GM19397 (cell line): ENCODE results near the gene CWC22.
A peak's percentile ranks its signal among the peaks of the same experiment; 100 is the strongest.
"Not testable (repeated sequence)": the region's sequence is repeated elsewhere in the genome, so short reads cannot be mapped to it uniquely, and the experiment has no call there.

Experiments used
- ATAC-seq: cut with Tn5 transposase; IDR thresholded peaks from one replicate; pipeline ENCODE4 v1.9.1; 2021; ENCODE audit warnings: mild to moderate bottlenecking, moderate library complexity; ENCODE audit not compliant: unreplicated experiment

CWC22 gene

DNA sequence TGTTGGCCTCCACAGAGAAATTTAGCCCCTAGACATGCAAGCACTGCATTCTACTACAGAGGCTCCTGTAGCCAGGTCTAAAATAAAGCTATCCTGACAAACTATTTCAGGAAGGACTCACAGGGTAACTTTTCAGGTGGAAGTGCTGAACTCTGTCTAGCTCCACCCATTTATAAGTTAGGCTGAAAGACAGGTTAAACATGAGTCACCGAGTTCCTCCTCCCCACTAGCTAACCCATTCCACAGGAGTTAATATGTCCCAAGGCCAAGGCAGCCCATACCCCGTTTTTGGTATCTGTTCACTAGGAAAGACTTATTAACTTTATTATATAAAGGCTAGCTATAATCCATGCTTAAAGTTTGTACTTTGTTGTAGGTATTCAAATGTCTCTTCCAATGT is 3.5 kb downstream of the CWC22 start:
- no peak for ATAC-seq

DNA sequence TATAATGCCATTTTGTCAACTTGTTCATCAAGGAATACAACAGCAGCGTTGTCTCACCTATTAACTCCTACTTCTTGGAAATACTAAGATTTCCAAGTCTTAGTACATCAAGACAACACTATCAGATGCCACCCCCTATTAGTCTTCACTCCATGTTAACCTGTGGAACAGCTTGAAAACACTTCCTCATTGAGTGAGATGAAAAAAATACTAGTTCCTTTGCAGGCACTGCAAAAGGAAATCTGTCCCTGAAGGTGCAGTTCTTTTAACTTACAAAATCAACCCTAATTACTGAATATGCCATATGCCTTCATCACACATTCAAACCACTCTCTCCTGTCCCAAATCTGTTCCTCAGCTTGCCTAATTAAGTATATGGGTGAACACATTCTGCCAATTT is 4.0 kb downstream of the CWC22 start:
- no peak for ATAC-seq

DNA sequence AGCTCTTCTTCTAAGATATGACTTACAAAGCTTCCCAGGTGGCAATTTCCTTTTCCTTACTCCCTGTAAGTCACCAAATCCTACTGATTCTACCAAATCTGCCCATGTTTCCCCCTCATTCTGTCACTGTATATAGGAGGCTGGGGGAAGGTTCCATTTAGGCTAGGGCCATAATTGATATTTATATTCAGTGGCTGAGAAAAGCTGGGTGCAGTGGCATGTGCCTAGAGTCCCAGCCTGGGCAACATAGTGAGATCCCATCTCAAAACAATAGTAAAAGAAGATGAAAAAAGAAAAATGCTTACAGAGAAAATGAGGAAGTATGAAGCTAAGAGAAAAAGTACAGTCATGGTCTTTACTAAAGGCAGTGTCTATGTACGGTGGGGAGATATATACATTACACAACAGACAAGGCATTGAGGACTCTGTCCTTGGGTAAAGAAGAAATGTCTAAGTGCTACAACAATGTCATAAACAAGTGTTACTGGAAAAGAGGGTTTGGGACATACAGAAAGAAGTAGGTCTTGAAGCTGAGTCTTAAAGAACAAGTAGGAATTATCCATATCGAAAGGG is 4.8 kb downstream of the CWC22 start:
- no peak for ATAC-seq

DNA sequence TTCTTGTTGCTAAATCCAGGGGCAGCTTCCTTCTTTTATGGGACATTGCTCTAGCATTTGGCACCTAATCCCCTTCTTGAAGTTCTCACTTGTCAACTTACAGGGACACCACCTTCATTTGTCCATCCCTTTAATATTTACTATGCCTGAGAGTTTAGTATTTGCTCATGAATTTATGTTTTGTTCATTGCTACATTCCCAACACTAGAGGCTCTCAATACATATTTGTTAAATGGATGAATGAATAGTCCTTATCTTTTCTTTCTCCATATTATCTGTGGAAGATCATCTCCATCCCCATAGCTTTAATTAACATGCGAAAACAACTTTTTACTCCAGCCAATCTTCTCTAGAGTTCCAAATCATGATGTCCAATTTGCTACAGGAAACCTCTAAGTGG is 5.4 kb downstream of the CWC22 start:
- no peak for ATAC-seq

DNA sequence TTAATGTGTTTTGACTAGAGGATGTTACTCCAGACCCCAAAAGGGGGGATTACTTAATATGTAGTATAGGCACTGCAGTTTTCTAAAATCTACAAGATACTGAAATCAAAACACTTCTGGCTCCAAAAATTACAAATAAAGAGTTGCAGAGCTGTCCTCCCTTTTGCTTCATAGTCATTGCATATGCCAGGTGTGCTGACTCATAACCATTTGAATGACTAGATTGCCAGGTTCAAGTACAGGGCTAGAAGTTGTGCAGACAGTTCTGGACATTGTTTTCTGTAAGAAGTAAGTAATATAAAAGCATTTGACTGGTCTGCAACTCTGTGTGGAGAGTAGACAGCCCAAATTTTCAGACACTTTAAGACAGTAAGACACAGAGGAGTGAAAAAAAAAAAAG is 6.7 kb downstream of the CWC22 start:
- no peak for ATAC-seq

DNA sequence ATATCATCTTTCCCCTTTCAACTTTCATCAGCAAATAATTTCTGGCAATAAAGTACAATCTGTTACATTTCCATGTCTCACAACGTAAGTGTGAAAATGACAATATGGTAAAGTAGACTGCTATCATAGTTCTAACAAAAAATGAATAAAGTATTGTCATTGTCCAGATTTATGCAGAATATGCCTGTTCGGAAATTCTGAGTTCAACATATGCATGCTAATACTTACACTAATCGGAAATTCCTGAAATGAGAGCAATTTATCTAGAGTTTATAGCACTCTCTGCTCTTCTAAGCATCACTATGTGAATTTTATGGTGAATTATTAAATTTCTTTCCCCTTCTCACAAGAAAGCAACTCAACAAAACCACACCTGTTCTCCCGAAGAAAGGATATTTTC is 8.1 kb downstream of the CWC22 start:
- no peak for ATAC-seq

DNA sequence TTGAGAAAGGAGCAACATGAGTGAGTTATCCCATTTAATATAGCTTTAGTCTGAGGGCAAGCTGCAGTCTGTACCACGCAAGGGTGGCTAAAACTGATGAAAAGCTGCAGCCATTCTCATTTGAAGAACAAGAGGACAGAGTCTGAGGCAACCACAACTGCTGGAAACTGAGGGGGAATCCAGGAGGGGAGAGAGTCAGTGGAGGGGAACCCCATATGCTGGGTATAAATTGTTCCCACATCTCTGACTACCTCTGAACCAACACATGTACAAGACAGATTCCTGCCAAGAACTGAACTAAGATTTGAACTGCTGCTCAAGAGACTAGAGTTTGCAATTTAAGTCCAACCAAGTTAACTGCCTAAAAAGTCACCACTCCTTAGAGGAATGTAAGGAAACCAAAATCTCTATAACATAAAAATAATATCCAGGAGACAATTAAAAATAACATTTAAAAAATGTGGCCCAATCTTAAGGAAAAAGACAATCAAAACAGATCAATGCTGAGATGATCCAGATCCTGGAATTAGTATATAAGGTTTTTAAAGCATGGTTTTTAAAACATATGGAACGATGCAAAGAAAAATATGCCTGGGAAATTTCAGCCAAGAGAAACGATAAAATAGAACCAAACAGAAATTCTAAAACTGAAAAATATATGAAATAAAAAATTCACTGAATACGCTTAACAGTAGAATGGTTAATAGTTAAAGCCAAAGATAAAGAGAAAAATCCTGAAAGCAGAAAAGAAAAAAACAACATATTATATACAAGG is 11.2 kb downstream of the CWC22 start:
- no peak for ATAC-seq

DNA sequence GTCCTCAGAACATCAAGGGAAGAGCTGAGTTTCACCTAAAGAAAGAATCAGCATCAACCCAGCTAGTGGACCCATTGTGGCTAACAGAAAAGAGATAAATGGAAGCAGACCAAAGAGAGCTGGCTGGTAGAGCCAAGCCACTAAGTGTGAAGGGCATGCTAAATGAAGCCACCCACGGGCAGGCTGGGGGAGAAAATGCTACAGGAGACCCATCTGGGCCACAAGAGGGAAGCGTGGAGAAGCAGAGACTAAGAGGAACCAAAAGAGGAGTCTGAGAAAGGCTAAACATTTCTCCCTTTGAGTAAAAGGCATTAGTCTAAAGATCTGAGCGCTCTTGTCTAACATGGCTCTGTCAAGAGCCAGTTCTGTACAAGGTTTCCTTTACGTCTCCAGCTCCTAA is 15.8 kb downstream of the CWC22 start:
- no peak for ATAC-seq

DNA sequence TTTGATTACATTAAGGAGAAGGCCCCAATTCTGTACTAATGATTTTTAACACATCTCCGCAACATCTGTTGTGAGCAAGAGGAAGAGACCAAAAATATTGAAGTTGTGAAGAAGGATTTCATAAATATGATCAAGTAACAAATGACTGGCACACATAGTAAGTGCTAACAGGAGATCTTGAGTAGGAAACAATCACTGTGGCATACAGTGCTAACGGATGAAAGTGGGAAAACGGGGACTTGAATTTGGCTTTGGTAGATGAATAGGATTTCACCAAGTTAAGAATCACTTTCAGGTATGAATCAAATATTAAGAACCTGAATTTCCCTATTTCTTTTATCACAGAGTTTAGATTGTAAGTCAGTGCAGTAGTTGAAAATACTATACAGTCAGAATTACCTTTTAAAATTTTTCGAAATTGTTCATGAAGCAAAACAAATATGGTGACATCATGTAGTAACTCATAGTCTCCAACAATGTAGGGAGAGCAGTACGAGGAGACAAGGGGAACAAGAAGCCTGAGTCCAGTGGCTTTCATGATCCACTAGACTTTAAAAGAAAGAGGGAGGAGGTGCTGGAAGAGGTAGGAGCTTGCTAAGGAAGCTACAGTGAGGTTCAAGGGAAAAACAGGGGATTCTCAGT is 16.3 kb downstream of the CWC22 start:
- no peak for ATAC-seq

DNA sequence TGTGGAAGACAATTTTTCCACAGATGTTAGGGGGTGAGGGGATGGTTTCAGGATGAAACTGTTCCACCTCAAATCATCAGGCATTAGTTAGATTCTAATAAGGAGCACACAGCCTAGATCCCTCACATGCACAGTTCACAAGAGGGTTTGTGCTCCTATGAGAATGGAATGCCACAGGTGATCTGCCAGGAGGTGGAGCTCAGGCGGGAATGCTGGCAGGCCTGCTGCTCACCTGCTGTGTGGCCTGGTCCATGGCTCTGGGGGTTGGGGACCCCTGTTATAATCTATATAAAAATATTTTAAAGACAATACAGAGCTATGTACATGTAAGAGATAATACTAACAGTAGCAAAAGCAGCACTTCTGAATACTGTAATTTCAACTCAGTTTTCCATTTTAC is 19.2 kb downstream of the CWC22 start:
- ATAC-seq, result no peak

DNA sequence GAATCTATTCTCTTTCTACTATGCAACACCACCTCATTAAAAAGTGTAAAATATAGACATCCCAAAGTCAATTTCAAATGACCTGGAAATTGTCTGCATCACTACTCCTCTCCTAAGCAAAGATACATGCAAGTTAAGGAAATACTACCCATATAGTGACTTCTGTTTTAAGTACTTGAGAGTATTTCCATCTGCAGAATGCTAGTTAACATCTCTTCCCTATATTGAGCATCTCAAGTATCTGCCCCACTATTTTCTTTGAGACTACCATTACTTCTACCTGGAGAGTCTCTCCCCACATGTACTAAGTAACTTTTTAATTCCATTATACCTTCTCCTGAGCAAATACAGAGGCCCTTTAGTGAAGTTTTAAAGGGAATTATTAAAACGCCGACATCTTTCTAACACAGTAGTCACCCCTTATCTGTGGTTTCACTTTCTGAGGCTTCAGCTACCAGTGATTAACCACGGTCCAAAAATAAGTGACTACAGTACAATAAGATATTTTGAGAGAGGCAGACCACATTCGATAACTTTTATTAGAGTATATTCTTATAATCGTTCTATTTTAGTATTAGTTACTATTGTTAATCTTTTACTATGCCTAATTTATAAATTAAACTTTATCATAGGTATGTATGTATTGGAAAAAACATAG is 21.8 kb downstream of the CWC22 start:
- ATAC-seq, result peak; percentile 90

DNA sequence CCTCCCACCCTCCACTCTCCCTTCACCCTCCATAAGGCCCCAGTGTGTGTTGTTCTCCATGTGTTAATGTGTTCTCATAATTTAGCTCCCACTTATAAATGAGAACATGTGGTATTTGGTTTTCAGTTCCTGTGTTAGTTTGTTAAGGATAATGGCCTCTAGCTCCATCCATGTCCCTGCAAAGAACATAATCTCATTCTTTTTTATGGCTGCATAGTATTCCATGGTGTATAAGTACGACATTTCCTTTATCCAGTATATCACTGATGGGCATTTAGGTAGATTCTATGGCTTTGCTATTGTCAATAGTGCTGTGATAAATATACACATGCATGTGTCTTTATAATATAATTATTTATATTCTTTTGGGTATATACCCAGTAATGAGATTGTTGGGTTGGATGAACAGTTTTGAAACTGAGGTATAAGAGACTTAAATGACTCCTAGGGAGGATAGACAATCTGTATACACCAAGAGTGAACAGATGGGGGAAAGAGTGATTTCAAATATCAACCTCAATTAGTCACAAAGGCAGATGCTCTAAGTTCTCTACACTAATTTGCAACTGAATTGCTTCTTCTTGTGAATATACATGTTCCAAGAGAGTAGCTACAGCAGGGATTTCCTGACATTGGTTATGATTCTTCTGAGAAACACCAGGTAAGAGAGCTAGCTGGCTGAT is 23.7 kb downstream of the CWC22 start:
- no peak for ATAC-seq

DNA sequence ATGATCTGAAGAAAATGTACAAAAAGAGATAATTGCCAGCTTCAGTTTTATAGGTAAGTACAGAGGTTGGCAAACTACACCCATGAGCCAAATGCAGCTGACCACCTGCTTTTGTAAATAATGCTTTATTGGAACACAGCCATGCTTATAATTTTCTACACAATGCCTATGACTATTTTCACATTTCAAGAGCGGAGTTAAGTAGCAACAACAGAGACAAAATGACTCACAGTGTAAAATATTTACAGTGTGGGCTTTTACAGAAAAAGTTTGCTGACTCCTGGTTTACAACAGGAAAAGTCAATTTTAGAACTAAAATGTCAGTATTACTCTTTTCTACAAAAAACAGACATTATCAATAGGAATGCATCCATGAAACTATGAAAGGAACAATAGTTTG is 26.0 kb downstream of the CWC22 start:
- no peak for ATAC-seq

DNA sequence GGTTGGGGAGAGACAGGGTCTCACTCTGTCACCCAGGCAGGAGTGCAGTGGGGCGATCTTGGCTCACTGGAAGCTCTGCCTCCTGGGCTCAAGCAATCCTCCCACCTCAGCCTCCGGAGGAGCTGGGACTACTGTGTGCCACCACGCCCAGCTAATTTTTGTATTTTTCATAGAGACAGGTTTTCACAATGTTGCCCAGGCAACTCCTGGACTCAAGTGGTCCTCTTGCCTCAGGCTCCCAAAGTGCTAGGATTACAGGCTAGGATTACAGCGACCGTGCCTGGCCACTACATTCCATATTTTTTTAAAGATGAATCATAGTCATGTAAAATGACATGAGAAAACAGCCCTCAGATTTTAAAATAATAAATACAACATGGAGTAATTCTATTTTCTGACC is 32.3 kb downstream of the CWC22 start:
- no peak for ATAC-seq

DNA sequence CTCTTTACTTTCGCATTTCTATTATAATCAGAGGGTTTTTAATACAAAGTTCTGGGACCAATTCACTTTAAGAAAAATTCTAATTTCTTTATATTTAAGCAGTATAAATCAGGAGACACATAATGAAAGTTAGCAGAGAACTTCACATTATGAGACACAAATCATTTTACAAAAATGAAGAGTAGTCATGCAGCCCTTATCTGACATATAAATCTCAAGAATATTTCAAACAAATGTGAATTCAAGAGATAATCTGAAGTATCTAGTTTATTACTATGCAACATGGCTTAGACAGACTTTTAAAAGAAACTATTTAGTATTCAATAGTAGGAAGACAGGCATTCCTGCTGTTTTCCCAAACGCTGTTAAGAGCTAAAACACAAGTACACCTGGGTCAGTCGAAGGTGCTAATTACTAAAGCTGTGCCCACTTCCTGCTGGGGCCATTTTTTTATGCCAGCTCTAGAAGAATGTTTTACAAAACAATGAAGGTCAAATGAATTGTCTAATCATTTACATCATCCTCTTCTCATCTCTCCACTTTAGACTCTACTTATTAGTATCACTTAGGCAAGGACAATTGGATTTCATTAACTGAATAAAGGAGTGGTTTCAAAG is 40.2 kb downstream of the CWC22 start:
- ATAC-seq, result no peak

DNA sequence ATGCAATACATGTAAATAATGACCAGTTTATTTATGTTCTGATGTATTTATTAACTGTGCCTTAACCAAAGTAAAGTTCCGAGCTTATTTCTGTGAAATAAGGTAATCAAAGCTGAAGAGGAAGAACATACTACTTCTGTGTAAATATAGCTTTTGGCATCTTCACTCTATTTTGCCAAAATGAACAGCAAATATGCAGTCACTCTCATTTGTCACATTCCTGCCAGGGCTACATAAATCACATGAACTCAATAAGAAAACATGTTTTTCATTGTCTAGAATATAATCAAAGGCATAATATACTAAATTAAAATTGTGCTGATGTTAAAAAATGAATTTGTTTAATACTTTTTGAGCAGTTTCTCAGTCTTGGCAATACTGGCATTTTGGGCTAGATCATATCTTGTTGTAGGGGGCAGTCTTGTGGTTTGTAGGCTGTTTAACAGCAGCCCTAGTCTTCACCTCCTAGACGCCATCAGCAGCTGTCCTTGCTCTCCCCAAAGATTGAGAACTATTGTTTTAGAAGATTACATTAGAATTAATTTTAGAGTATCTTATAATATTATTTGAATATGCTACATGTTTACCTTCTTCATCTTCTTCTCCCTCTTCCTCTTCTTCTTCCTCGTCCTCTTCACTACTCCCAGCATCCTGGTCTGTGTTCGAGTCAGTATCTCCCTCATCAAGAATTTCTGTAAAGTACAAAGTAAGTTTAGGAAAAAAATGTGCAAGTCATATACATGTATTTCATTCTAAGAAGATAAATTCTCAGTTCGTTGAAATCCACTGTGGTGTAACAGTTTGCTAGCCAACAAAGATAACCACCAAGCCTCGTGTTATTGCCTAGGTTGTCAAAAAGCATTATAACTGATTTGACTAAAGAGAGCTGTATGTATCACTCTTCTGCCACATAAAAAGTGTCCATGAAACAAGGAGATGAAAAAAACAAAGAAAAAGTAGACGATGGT is 41.5 kb downstream of the CWC22 start:
- ATAC-seq, result no peak

DNA sequence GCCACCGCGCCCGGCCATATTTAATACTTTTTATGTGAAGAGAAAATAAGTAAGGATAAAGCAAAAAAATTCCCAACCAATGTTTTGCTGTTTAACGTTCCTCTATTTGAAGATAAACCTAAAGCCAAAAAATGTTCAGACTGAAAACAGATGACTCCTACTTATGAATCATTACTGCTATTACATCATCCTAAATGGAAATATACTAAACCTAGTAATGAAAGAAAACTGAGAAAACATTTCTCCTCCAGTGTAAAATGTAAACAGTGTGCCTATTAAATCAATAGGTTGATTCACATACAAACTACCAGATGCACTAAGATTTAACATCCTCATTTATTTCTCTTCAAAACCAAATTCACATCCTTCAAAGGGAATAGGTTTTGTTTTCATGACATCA is 43.5 kb downstream of the CWC22 start:
- ATAC-seq, result no peak

DNA sequence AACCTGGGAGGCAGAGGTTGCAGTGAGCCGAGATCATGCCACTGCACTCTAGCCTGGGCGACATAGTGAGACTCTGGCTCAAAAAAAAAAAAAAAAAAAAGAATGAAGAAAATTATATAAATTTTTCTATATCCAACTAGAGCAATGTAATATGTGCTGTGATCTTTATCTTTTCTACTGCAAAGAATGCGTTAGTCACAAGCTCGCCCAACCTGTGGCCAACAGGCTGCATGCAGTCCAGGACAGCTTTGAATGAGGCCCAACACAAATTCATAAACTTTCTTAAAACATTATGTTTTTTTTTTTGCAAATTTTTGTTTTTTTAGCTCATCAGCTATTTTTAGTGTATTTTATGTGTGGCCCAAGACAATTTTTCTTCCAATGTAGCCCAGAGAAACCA is 48.8 kb downstream of the CWC22 start:
- not testable (repeated sequence) for ATAC-seq

DNA sequence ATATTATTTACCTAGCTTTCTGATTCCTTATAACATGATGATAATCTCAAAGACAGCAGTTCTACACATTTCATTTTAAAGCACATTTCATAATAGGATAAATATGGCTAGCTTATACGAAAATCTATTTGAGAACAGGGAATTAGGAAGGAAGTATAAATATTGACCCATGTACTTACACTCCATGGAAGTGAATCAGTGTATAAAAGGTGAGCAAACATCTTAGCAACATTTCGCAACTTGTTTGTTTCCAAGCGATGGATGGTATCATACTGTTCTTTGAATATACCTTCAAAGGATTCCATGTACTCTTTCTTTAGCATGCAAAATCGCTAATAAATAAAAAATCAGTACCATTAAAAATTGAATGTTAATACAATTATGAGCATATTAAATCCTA is 53.1 kb downstream of the CWC22 start:
- no peak for ATAC-seq

DNA sequence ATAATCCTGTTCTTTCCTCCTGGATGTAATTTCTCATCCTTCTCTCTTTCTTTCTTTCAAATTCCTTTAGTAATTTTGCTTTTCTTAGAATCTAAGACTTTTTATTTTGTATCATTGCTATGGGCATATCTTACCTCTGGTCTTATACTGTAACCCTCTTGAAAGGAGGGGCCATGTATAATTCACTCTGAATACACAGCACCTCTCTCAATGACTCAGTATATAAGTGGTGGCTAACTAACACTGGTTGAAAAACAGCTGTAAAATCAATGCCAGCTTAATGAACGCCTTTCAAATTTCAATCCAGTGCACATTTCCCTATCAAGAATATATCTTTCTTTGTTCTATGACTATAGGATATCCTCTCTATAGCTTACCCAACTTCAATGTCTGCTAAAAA is 53.7 kb downstream of the CWC22 start:
- ATAC-seq, result no peak
